Activated T-helper 9 cell treated with anti-CD3 and anti-CD28 coated beads, Interleukin-2, amount 50 U/mL, for 16 hours (primary cell): Measurements from ENCODE around the gene SEMA3G.

Experiments
- DNase-seq: peaks from one replicate; pipeline ENCODE4 v3.0.0-alpha.2; 2020; ENCODE audit warnings: low read depth

Gene SEMA3G

GRCh38 chr3:52438579-52439425 lies 6.1 kb downstream of the SEMA3G start:
- DNase-seq: no peak

- no peak for DNase-seq
Observed at GRCh38 chr3:52438104-52438376, 6.9 kb downstream of the SEMA3G start.

GRCh38 chr3:52437326-52438103 lies 7.4 kb downstream of the SEMA3G start:
- no peak for DNase-seq

- no peak for DNase-seq
Observed at GRCh38 chr3:52436500-52437149, 8.3 kb downstream of the SEMA3G start.

- DNase-seq: no peak
Observed at GRCh38 chr3:52435246-52436101, 9.4 kb downstream of the SEMA3G start.

GRCh38 chr3:52434491-52435115 lies 10.3 kb downstream of the SEMA3G start:
- DNase-seq: no peak

- no peak for DNase-seq
Observed at GRCh38 chr3:52433996-52434479, 10.9 kb downstream of the SEMA3G start.

GRCh38 chr3:52433328-52433995 lies 11.4 kb downstream of the SEMA3G start:
- no peak for DNase-seq

GRCh38 chr3:52432691-52433141 lies 12.2 kb downstream of the SEMA3G start:
- DNase-seq: no peak

- DNase-seq: no peak
Observed at GRCh38 chr3:52432225-52432624, 12.7 kb downstream of the SEMA3G start.

- no peak for DNase-seq
Observed at GRCh38 chr3:52431459-52432223, 13.3 kb downstream of the SEMA3G start.

GRCh38 chr3:52430416-52430810 lies 14.5 kb downstream of the SEMA3G start:
- no peak for DNase-seq

- no peak for DNase-seq
Observed at GRCh38 chr3:52429779-52430415, 15.0 kb downstream of the SEMA3G start.

GRCh38 chr3:52429031-52429430 lies 15.9 kb downstream of the SEMA3G start:
- no peak for DNase-seq

- no peak for DNase-seq
Observed at GRCh38 chr3:52428151-52429005, 16.5 kb downstream of the SEMA3G start.

- no peak for DNase-seq
Observed at GRCh38 chr3:52423173-52423572, 21.7 kb downstream of the SEMA3G start.

GRCh38 chr3:52422669-52423068 lies 22.2 kb downstream of the SEMA3G start:
- DNase-seq: no peak

GRCh38 chr3:52420388-52420787 lies 24.5 kb downstream of the SEMA3G start:
- no peak for DNase-seq

GRCh38 chr3:52415800-52416199 lies 29.1 kb downstream of the SEMA3G start:
- DNase-seq: no peak
